ENCODE data around the gene NEAT1. TPM values are rescaled to one million over a fixed set of nuclear protein-coding genes. Genes with fewer than 3 reads are reported as not detected.

The NEAT1 gene
- total and polyA plus RNA-seq, 2 of the 8 experiments (the other 6 are each of a cell fraction or from before 2014, with no cell fraction given), result 2.4 to 10.7 TPM

DNA sequence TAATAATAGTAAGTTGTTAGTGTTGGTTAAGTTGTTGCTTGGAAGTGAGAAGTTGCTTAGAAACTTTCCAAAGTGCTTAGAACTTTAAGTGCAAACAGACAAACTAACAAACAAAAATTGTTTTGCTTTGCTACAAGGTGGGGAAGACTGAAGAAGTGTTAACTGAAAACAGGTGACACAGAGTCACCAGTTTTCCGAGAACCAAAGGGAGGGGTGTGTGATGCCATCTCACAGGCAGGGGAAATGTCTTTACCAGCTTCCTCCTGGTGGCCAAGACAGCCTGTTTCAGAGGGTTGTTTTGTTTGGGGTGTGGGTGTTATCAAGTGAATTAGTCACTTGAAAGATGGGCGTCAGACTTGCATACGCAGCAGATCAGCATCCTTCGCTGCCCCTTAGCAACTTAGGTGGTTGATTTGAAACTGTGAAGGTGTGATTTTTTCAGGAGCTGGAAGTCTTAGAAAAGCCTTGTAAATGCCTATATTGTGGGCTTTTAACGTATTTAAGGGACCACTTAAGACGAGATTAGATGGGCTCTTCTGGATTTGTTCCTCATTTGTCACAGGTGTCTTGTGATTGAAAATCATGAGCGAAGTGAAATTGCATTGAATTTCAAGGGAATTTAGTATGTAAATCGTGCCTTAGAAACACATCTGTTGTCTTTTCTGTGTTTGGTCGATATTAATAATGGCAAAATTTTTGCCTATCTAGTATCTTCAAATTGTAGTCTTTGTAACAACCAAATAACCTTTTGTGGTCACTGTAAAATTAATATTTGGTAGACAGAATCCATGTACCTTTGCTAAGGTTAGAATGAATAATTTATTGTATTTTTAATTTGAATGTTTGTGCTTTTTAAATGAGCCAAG lies 2.7 kb downstream of the NEAT1 start:
- no peaks in the 10 kb centered on the region for H3K27me3 ChIP-seq (replicated peaks in 1 of 4; ENCODE audit: control insufficient read depth in 3 of 4, extremely low read depth in 1 of 4, insufficient read depth in 3 of 4, low read length in 3 of 4)
- H2BK15ac ChIP-seq (ENCODE audit: low read length), result no peak overlapping the region
- no peak overlapping the region for H2BK120ac ChIP-seq (replicated peaks; ENCODE audit: low read depth, low read length)
- FAIRE-seq, result no peak
- no peak overlapping the region for H3K27ac ChIP-seq (ENCODE audit: low read depth, low read length)
- ChIA-PET CTCF (ENCODE audit: partially characterized antibody) (interaction anchor here (2.7 to 22.8 kb wide), 3 partner anchors 9 to 83 kb away, joined by 9 to 430 read pairs (median 25); no protein-coding TSS in a partner anchor), POLR2A (ENCODE audit: partially characterized antibody) (interaction anchor here (1.0 to 20.8 kb wide), 12 partner anchors 11 to 181 kb away, joined by 4 to 826 read pairs (median 21); partner anchors contain the start of gene MALAT1)
- no peak overlapping the region for H3K56ac ChIP-seq (replicated peaks; ENCODE audit: insufficient read length, low read depth, low read length)
- H3K9ac ChIP-seq (replicated peaks in 1 of 4; ENCODE audit: extremely low read depth in 1 of 4, low read depth in 3 of 4, low read length in 3 of 4), result peak overlapping the region in 1 of 4 experiments; percentile 22; a peak in 1 of 7 replicates
- H3K23me2 ChIP-seq (ENCODE audit: low read depth, low read length), result peaks cover 18% of the 10 kb centered on the region; the same call in 1 of the 2 replicates
- 0 out of 2 replicates have a peak overlapping the region, but pooled peaks have one; percentile 50 for H2BK12ac ChIP-seq (ENCODE audit: low read depth, low read length)
- peak overlapping the region in 2 of 4 experiments; percentile 2 to 70; a peak in 7 of 8 replicates for H3K4me3 ChIP-seq (ENCODE audit: extremely low read depth in 1 of 4, insufficient read depth in 2 of 4, low read depth in 3 of 4, low read length in 4 of 4)
- no peak overlapping the region for H3K23ac ChIP-seq (ENCODE audit: insufficient read length)
- peaks cover 24 to 62% (median 30%) of the 10 kb centered on the region in 4 experiments for H3K4me1 ChIP-seq (replicated peaks in 1 of 4; ENCODE audit: control insufficient read depth in 3 of 4, insufficient read depth in 4 of 4, low read length in 3 of 4)
- H3K4ac ChIP-seq (replicated peaks; ENCODE audit: insufficient read length, low read depth, low read length), result no peak overlapping the region
- no peak for DNase-seq (ENCODE audit: low read depth in 1 of 2, low spot score in 2 of 2)
- no peak overlapping the region for H3K14ac ChIP-seq (ENCODE audit: insufficient read length)
- H4K8ac ChIP-seq (ENCODE audit: extremely low read depth, insufficient read depth, low read length), result no peak overlapping the region
- no peak overlapping the region for H2AK5ac ChIP-seq (ENCODE audit: low read depth, low read length)
- H3K36me3 ChIP-seq (ENCODE audit: control insufficient read depth in 2 of 4, insufficient read depth in 4 of 4, low read length in 3 of 4), result no peaks in the 10 kb centered on the region
- no peak overlapping the region for H2AFZ ChIP-seq (ENCODE audit: low read length)
- no peak overlapping the region for H4K91ac ChIP-seq (replicated peaks; ENCODE audit: insufficient read length, low read length)
- H3K79me2 ChIP-seq (ENCODE audit: control insufficient read depth in 1 of 2, insufficient read depth in 2 of 2, low read length in 2 of 2), result peaks cover 3 to 35% of the 10 kb centered on the region in 2 experiments
- H2BK20ac ChIP-seq (ENCODE audit: low read length), result no peak overlapping the region
- peaks cover 11% of the 10 kb centered on the region; the same call in 1 of the 2 replicates for H3K79me1 ChIP-seq (ENCODE audit: low read depth, low read length)
- no peak overlapping the region; the same call in 1 of the 2 replicates for H2BK5ac ChIP-seq (ENCODE audit: low read depth, low read length)
- H3K9me3 ChIP-seq (ENCODE audit: insufficient read depth in 2 of 2, low read depth in 1 of 2, low read length in 1 of 2), result no peaks in the 10 kb centered on the region
- H3K18ac ChIP-seq (ENCODE audit: extremely low read depth, low read length), result no peak overlapping the region
- peaks cover 7 to 13% of the 10 kb centered on the region in 2 experiments for H4K20me1 ChIP-seq (replicated peaks in 1 of 2; ENCODE audit: control insufficient read depth in 1 of 2, insufficient read depth in 2 of 2, low read length in 2 of 2)
- H3K4me2 ChIP-seq (ENCODE audit: insufficient read depth in 1 of 2, low read depth in 2 of 2, low read length in 2 of 2), result peak overlapping the region; percentile 62 to 85
- no peak overlapping the region for H4K5ac ChIP-seq (ENCODE audit: insufficient read length, low read depth, low read length)
- 77% methylated on average over 9 of the region's 9 CpGs; no CpG with 5 or more reads in 1 of the 2 experiments for WGBS, 2 experiments (ENCODE audit: extremely low coverage in 1 of 2, insufficient coverage in 1 of 2, insufficient read length in 1 of 2, insufficient replicate concordance in 2 of 2, low coverage in 1 of 2, low lambda C conversion rate in 2 of 2, missing lambda C conversion rate in 1 of 2)
- TF ChIP-seq CBX8 (IDR thresholded peaks at IDR 0.05; ENCODE audit: borderline replicate concordance, low read depth, low read length) (no peak), ZNF274 (IDR thresholded peaks at IDR 0.05; ENCODE audit: borderline replicate concordance, extremely low read depth, low read length) (no peak), BCL11A (IDR thresholded peaks at IDR 0.05; ENCODE audit: low read depth in 2 of 2, low read length in 2 of 2) (no peak), POLR2AphosphoS5 (IDR thresholded peaks at IDR 0.05; ENCODE audit: low read depth, low read length) (peak; percentile 60), SIN3A (conservative IDR thresholded peaks at IDR 0.05 in 1 of 2, IDR thresholded peaks at IDR 0.05 in 1 of 2; ENCODE audit: low read depth in 1 of 2, low read length in 2 of 2) (no peak), HDAC6 (IDR thresholded peaks at IDR 0.05; ENCODE audit: low read depth, low read length) (no peak), TCF12 (IDR thresholded peaks at IDR 0.05; ENCODE audit: low read depth, low read length) (no peak), TBP (IDR thresholded peaks at IDR 0.05; ENCODE audit: low read depth, low read length) (no peak), PHF8 (conservative IDR thresholded peaks at IDR 0.05; ENCODE audit: low read depth, low read length) (no peak), KDM4A (IDR thresholded peaks at IDR 0.05; ENCODE audit: low read depth, low read length, severe bottlenecking) (no peak)

Measured in H1 (cell line).